ENCODE measurements around the gene FERMT3. TPM values are rescaled to one million over a fixed set of nuclear protein-coding genes. Genes with fewer than 3 reads are reported as not detected.

The FERMT3 gene
- total and polyA plus RNA-seq, 2 of the 13 experiments (the other 11 are each of a cell fraction or from before 2014, with no cell fraction given): 0.29 TPM; not detected in 1

DNA sequence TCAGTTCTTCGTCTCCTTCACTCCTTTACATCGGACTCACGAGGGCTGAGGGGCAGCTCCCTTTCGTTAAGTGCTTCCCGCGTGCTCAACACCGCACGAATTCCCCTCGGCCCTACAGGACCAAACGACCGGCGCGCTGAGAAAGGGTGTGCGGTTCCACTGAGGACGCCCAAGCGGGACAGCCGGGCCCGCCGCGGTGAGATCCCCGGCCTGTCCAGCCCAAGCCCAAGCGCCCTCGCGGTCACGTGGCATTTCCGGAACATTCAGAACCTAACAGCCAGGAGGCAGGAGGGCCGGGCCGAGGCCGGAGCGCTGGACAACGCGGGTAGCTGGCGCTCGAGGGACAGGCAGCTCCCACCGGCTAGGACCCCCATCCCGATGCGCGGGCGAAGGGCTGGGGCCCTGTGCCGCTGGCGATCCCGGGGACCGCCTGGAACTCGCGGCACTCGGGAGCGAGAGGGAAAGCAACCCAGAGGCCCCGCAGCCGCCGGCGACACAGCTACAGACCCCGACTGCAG, 21.3 kb upstream of the FERMT3 start (continued):
- TF ChIP-seq, protein P1, sequence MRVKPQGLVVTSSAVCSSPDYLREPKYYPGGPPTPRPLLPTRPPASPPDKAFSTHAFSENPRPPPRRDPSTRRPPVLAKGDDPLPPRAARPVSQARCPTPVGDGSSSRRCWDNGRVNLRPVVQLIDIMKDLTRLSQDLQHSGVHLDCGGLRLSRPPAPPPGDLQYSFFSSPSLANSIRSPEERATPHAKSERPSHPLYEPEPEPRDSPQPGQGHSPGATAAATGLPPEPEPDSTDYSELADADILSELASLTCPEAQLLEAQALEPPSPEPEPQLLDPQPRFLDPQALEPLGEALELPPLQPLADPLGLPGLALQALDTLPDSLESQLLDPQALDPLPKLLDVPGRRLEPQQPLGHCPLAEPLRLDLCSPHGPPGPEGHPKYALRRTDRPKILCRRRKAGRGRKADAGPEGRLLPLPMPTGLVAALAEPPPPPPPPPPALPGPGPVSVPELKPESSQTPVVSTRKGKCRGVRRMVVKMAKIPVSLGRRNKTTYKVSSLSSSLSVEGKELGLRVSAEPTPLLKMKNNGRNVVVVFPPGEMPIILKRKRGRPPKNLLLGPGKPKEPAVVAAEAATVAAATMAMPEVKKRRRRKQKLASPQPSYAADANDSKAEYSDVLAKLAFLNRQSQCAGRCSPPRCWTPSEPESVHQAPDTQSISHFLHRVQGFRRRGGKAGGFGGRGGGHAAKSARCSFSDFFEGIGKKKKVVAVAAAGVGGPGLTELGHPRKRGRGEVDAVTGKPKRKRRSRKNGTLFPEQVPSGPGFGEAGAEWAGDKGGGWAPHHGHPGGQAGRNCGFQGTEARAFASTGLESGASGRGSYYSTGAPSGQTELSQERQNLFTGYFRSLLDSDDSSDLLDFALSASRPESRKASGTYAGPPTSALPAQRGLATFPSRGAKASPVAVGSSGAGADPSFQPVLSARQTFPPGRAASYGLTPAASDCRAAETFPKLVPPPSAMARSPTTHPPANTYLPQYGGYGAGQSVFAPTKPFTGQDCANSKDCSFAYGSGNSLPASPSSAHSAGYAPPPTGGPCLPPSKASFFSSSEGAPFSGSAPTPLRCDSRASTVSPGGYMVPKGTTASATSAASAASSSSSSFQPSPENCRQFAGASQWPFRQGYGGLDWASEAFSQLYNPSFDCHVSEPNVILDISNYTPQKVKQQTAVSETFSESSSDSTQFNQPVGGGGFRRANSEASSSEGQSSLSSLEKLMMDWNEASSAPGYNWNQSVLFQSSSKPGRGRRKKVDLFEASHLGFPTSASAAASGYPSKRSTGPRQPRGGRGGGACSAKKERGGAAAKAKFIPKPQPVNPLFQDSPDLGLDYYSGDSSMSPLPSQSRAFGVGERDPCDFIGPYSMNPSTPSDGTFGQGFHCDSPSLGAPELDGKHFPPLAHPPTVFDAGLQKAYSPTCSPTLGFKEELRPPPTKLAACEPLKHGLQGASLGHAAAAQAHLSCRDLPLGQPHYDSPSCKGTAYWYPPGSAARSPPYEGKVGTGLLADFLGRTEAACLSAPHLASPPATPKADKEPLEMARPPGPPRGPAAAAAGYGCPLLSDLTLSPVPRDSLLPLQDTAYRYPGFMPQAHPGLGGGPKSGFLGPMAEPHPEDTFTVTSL (CRISPR knock-in tag; IDR thresholded peaks at IDR 0.05; ENCODE audit: borderline replicate concordance): peak; percentile 67; the same call in 1 of the 2 replicates
- TF ChIP-seq ZNF3 (CRISPR knock-in tag; IDR thresholded peaks at IDR 0.05) (peak; percentile 41; the same call in 1 of the 2 replicates), ZFP41 (CRISPR knock-in tag; IDR thresholded peaks at IDR 0.05; ENCODE audit: borderline replicate concordance) (peak; percentile 93; the same call in 1 of the 2 replicates), NFYB (CRISPR knock-in tag; IDR thresholded peaks at IDR 0.05) (no peak), KAT7 (CRISPR knock-in tag; IDR thresholded peaks at IDR 0.05; ENCODE audit: borderline replicate concordance) (no peak), GTF3A (CRISPR knock-in tag; conservative IDR thresholded peaks at IDR 0.05) (no peak), FOXJ3 (CRISPR knock-in tag; IDR thresholded peaks at IDR 0.05; ENCODE audit: borderline replicate concordance) (no peak), NCOR1 (IDR thresholded peaks at IDR 0.05; ENCODE audit: borderline replicate concordance, low read length) (no peak), JDP2 (CRISPR knock-in tag; IDR thresholded peaks at IDR 0.05; ENCODE audit: borderline replicate concordance) (no peak), HNF4G (IDR thresholded peaks at IDR 0.05; ENCODE audit: borderline replicate concordance, low read depth, low read length) (no peak), HNF4G (CRISPR knock-in tag; IDR thresholded peaks at IDR 0.05; ENCODE audit: borderline replicate concordance, low read depth) (peak; percentile 56; the same call in 1 of the 2 replicates), GZF1 (CRISPR knock-in tag; IDR thresholded peaks at IDR 0.05) (0 out of 2 replicates have a peak, but pooled peaks have one; percentile 55)
- TF ChIP-seq, protein P2, sequence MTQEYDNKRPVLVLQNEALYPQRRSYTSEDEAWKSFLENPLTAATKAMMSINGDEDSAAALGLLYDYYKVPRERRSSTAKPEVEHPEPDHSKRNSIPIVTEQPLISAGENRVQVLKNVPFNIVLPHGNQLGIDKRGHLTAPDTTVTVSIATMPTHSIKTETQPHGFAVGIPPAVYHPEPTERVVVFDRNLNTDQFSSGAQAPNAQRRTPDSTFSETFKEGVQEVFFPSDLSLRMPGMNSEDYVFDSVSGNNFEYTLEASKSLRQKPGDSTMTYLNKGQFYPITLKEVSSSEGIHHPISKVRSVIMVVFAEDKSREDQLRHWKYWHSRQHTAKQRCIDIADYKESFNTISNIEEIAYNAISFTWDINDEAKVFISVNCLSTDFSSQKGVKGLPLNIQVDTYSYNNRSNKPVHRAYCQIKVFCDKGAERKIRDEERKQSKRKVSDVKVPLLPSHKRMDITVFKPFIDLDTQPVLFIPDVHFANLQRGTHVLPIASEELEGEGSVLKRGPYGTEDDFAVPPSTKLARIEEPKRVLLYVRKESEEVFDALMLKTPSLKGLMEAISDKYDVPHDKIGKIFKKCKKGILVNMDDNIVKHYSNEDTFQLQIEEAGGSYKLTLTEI (CRISPR knock-in tag; conservative IDR thresholded peaks at IDR 0.05): no peak; the same call in 1 of the 2 replicates
- TF ChIP-seq, protein P3, sequence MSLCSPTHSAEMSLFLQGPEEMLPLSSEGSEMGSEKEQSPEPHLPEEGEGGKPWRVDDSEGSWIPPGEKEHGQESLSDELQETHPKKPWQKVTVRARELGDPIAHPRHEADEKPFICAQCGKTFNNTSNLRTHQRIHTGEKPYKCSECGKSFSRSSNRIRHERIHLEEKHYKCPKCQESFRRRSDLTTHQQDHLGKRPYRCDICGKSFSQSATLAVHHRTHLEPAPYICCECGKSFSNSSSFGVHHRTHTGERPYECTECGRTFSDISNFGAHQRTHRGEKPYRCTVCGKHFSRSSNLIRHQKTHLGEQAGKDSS (CRISPR knock-in tag; IDR thresholded peaks at IDR 0.05; ENCODE audit: borderline replicate concordance, low read depth): peak; percentile 94; the same call in 1 of the 2 replicates
- TF ChIP-seq, protein P4, sequence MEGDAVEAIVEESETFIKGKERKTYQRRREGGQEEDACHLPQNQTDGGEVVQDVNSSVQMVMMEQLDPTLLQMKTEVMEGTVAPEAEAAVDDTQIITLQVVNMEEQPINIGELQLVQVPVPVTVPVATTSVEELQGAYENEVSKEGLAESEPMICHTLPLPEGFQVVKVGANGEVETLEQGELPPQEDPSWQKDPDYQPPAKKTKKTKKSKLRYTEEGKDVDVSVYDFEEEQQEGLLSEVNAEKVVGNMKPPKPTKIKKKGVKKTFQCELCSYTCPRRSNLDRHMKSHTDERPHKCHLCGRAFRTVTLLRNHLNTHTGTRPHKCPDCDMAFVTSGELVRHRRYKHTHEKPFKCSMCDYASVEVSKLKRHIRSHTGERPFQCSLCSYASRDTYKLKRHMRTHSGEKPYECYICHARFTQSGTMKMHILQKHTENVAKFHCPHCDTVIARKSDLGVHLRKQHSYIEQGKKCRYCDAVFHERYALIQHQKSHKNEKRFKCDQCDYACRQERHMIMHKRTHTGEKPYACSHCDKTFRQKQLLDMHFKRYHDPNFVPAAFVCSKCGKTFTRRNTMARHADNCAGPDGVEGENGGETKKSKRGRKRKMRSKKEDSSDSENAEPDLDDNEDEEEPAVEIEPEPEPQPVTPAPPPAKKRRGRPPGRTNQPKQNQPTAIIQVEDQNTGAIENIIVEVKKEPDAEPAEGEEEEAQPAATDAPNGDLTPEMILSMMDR (CRISPR knock-in tag; IDR thresholded peaks at IDR 0.05): peak; percentile 44
- TF ChIP-seq, protein P5, sequence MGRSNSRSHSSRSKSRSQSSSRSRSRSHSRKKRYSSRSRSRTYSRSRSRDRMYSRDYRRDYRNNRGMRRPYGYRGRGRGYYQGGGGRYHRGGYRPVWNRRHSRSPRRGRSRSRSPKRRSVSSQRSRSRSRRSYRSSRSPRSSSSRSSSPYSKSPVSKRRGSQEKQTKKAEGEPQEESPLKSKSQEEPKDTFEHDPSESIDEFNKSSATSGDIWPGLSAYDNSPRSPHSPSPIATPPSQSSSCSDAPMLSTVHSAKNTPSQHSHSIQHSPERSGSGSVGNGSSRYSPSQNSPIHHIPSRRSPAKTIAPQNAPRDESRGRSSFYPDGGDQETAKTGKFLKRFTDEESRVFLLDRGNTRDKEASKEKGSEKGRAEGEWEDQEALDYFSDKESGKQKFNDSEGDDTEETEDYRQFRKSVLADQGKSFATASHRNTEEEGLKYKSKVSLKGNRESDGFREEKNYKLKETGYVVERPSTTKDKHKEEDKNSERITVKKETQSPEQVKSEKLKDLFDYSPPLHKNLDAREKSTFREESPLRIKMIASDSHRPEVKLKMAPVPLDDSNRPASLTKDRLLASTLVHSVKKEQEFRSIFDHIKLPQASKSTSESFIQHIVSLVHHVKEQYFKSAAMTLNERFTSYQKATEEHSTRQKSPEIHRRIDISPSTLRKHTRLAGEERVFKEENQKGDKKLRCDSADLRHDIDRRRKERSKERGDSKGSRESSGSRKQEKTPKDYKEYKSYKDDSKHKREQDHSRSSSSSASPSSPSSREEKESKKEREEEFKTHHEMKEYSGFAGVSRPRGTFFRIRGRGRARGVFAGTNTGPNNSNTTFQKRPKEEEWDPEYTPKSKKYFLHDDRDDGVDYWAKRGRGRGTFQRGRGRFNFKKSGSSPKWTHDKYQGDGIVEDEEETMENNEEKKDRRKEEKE (IDR thresholded peaks at IDR 0.05): no peak
